Right kidney (tissue), 9 donors: Measurements from ENCODE around the gene TXNRD1.
"Not testable (repeated sequence)": the region's sequence is repeated elsewhere in the genome, so short reads cannot be mapped to it uniquely, and the experiment has no call there.

Experiments
- DNase-seq: peaks from one replicate; pipeline ENCODE4 v3.0.0-alpha.2; 2016
- long read RNA-seq, 8 donors: transcript quantifications; one replicate each; lab custom pipeline, GENCODE V29; 2026

The TXNRD1 gene
- long read RNA-seq, donor 1, transcript TXNRD1-205 (15 exons, 3,930 nt): major isoform, 5 of 5 reads
- long read RNA-seq, donor 1, partial matches to known transcripts: 0 of 5 reads
- long read RNA-seq, donor 1, other reads (novel, unspliced or antisense): 0 of 5 reads
- long read RNA-seq, donor 2, partial matches to known transcripts: 6 of 9 reads
- long read RNA-seq, donor 2, other reads (novel, unspliced or antisense): 0 of 9 reads
- long read RNA-seq, donor 3, transcript TXNRD1-205 (15 exons, 3,930 nt): major isoform, 5 of 8 reads
- long read RNA-seq, donor 3, partial matches to known transcripts: 0 of 8 reads
- long read RNA-seq, donor 3, other reads (novel, unspliced or antisense): 0 of 8 reads
- long read RNA-seq, donor 4, transcript TXNRD1-205 (15 exons, 3,930 nt): major isoform, 5 of 5 reads
- long read RNA-seq, donor 4, partial matches to known transcripts: 0 of 5 reads
- long read RNA-seq, donor 4, other reads (novel, unspliced or antisense): 0 of 5 reads
- long read RNA-seq, donor 5, partial matches to known transcripts: 13 of 17 reads
- long read RNA-seq, donor 5, other reads (novel, unspliced or antisense): 0 of 17 reads
- long read RNA-seq, donor 6, partial matches to known transcripts: 0 of 3 reads
- long read RNA-seq, donor 6, other reads (novel, unspliced or antisense): 0 of 3 reads
- long read RNA-seq, donor 7, transcript TXNRD1-205 (15 exons, 3,930 nt): major isoform, 8 of 8 reads
- long read RNA-seq, donor 7, partial matches to known transcripts: 0 of 8 reads
- long read RNA-seq, donor 7, other reads (novel, unspliced or antisense): 0 of 8 reads
- long read RNA-seq, donor 8, partial matches to known transcripts: 0 of 5 reads
- long read RNA-seq, donor 8, other reads (novel, unspliced or antisense): 0 of 5 reads

- peak; percentile 91 for DNase-seq
Measured at GRCh38 chr12:104215638-104216297, at the start of gene TXNRD1. TXNRD1 (plus strand) TSS chr12:104215779; CDS start chr12:104215803, 24 bp downstream.

GRCh38 chr12:104165801-104166200, 49.8 kb upstream of the TXNRD1 start:
- no peak for DNase-seq

GRCh38 chr12:104166465-104166864, 49.1 kb upstream of the TXNRD1 start:
- no peak for DNase-seq

- DNase-seq: no peak
Measured at GRCh38 chr12:104167519-104168458, 47.8 kb upstream of the TXNRD1 start.

GRCh38 chr12:104168596-104168995, 47.0 kb upstream of the TXNRD1 start:
- no peak for DNase-seq

GRCh38 chr12:104171785-104172569, 43.6 kb upstream of the TXNRD1 start:
- no peak for DNase-seq

GRCh38 chr12:104172570-104172947, 43.0 kb upstream of the TXNRD1 start:
- DNase-seq: no peak

- not testable (repeated sequence) for DNase-seq
Measured at GRCh38 chr12:104173804-104174203, 41.8 kb upstream of the TXNRD1 start.

- no peak for DNase-seq
Measured at GRCh38 chr12:104175726-104176247, 39.8 kb upstream of the TXNRD1 start.

GRCh38 chr12:104177336-104177662, 38.3 kb upstream of the TXNRD1 start:
- DNase-seq: no peak

GRCh38 chr12:104177663-104178501, 37.7 kb upstream of the TXNRD1 start:
- DNase-seq: no peak

GRCh38 chr12:104180374-104180773, 35.2 kb upstream of the TXNRD1 start:
- DNase-seq: no peak

GRCh38 chr12:104181313-104181712, 34.3 kb upstream of the TXNRD1 start:
- DNase-seq: no peak

- no peak for DNase-seq
Measured at GRCh38 chr12:104182144-104182543, 33.4 kb upstream of the TXNRD1 start.

GRCh38 chr12:104182621-104183378, 32.8 kb upstream of the TXNRD1 start:
- no peak for DNase-seq

GRCh38 chr12:104183443-104183842, 32.1 kb upstream of the TXNRD1 start:
- no peak for DNase-seq

GRCh38 chr12:104187446-104188155, 28.0 kb upstream of the TXNRD1 start:
- DNase-seq: no peak

- no peak for DNase-seq
Measured at GRCh38 chr12:104188534-104188933, 27.0 kb upstream of the TXNRD1 start.
